C1 segment of cervical spinal cord (tissue), 14 donors: Measurements from ENCODE around the gene FOXD1.
"Not testable (repeated sequence)": the region's sequence is repeated elsewhere in the genome, so short reads cannot be mapped to it uniquely, and the experiment has no call there.

ENCODE experiments used
- DNase-seq, 14 donors: peaks; one replicate each; lab custom pipeline; 2025; lab: John Stamatoyannopoulos, UW

Gene FOXD1

GRCh38 chr5:73417303-73418034, 31.1 kb downstream of the FOXD1 start:
- DNase-seq = no peak

- no peak for DNase-seq
These were observed 33.0 kb downstream of the FOXD1 start for GRCh38 chr5:73415617-73416016.

- no peak for DNase-seq
These were observed 33.4 kb downstream of the FOXD1 start for GRCh38 chr5:73415171-73415570.

DNA sequence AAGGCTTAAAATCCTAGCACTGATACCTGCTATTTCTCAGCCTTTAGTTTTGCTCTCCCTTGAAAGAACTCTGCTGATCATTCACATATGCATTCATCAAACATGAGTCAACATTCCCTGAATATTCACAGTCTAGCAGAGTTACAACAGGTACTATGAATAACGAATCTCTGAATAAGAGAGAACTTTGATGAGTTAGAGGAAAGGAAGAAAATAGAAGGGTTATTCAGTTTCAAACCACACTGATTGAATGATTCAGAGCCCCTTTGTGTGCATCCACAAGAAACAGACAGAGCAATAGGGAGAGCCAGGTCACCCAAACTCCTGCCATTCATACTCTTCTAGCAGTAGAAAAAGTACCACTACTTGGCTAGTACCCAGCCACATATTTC, 36.0 kb downstream of the FOXD1 start:
- DNase-seq = no peak

GRCh38 chr5:73411936-73412596, 36.5 kb downstream of the FOXD1 start:
- DNase-seq = no peak

- DNase-seq = not testable (repeated sequence)
These were observed 38.6 kb downstream of the FOXD1 start for GRCh38 chr5:73409927-73410326.

- DNase-seq = no peak
These were observed 42.9 kb downstream of the FOXD1 start for GRCh38 chr5:73405691-73406090.

DNA sequence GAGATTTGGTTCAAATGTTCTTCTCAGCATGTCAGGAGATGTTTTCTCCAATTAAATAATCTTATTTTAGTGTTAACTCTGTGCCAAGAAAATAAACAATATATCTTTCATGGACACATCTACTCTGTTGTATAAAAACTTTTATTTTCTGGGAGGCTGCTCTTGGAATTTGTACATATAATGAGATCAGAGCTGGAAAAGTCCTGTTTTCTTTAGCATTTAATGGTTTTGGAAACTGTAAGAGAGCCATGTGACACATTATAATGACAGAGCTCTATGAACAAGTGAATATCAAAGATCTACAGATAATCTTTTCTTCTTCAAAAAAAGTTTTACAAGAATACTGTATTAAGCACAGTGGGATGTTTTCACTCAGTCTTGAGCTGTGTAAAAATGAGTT, 48.8 kb downstream of the FOXD1 start:
- DNase-seq = no peak
